ENCODE measurements around the gene ARMC9.

DNA sequence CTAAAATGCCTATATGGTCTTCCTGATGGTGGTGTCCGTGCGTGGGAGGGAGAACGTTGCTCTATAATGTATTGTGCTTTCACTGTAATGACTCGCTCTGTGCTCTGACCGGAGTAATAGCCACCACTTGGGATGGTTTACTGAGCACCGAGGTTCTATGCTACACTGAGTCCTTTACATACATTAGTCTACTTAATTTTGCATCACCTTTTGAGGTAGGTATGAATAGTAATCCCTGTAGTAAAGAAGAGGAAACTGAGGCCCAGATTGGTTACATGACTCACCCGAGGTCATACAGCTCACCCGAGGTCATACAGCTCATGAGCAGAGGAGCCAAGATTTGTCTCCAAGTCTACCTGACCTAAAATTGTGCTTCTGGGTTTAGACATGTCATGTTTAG lies 79.5 kb downstream of the ARMC9 start:
- TF ChIP-seq, protein P1, sequence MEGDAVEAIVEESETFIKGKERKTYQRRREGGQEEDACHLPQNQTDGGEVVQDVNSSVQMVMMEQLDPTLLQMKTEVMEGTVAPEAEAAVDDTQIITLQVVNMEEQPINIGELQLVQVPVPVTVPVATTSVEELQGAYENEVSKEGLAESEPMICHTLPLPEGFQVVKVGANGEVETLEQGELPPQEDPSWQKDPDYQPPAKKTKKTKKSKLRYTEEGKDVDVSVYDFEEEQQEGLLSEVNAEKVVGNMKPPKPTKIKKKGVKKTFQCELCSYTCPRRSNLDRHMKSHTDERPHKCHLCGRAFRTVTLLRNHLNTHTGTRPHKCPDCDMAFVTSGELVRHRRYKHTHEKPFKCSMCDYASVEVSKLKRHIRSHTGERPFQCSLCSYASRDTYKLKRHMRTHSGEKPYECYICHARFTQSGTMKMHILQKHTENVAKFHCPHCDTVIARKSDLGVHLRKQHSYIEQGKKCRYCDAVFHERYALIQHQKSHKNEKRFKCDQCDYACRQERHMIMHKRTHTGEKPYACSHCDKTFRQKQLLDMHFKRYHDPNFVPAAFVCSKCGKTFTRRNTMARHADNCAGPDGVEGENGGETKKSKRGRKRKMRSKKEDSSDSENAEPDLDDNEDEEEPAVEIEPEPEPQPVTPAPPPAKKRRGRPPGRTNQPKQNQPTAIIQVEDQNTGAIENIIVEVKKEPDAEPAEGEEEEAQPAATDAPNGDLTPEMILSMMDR (conservative IDR thresholded peaks at IDR 0.05; ENCODE audit: low read depth, low read length): no peak
- TF ChIP-seq EZH2 (IDR thresholded peaks at IDR 0.05; ENCODE audit: low read length, unreplicated experiment): no peak

Measured in PC-3 (cell line).